Measurements from ENCODE around the gene N4BP2L1. TPM values are rescaled to one million over a fixed set of nuclear protein-coding genes. Genes with fewer than 3 reads are reported as not detected.

The N4BP2L1 gene
- total RNA-seq, 1 donor from 2014 or later: 19.2 TPM

DNA sequence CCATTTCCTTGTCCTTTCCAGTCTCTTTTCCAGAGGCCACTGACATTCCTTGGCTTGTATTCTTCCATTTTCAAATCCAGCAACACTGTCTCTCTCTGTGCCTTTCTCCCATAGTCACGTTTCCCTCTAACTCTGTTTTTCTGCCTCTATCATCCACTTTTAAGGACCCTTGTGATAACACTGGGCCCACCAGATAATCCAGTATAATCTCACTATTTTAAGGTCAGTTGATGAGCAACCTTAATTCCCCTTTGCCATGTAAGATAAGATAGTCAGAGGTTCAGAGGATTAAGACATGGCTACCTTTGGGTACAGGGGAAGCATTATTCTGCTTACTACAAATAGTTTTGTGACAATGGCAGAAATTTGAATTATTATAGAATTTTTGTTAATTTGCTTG lies 45.7 kb upstream of the N4BP2L1 start:
- Histone ChIP-seq H3K4me3 (no peak overlapping the region), H3K27me3 (no peaks in the 10 kb centered on the region), H3K36me3 (no peaks in the 10 kb centered on the region), H3K27ac (no peak overlapping the region), H3K9me3 (no peaks in the 10 kb centered on the region), H3K4me1 (no peaks in the 10 kb centered on the region)
- DNase-seq (ENCODE audit: extremely low spot score in 2 of 2): no peak
- intact Hi-C loops (cut with DNase I): no loop called here
- no peak for TF ChIP-seq POLR2AphosphoS5 (IDR thresholded peaks at IDR 0.05; ENCODE audit: insufficient read depth in 1 of 2, low read depth in 1 of 2)
- TF ChIP-seq POLR2A (IDR thresholded peaks at IDR 0.05): no peak
- TF ChIP-seq, protein P1, sequence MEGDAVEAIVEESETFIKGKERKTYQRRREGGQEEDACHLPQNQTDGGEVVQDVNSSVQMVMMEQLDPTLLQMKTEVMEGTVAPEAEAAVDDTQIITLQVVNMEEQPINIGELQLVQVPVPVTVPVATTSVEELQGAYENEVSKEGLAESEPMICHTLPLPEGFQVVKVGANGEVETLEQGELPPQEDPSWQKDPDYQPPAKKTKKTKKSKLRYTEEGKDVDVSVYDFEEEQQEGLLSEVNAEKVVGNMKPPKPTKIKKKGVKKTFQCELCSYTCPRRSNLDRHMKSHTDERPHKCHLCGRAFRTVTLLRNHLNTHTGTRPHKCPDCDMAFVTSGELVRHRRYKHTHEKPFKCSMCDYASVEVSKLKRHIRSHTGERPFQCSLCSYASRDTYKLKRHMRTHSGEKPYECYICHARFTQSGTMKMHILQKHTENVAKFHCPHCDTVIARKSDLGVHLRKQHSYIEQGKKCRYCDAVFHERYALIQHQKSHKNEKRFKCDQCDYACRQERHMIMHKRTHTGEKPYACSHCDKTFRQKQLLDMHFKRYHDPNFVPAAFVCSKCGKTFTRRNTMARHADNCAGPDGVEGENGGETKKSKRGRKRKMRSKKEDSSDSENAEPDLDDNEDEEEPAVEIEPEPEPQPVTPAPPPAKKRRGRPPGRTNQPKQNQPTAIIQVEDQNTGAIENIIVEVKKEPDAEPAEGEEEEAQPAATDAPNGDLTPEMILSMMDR (IDR thresholded peaks at IDR 0.05): no peak

DNA sequence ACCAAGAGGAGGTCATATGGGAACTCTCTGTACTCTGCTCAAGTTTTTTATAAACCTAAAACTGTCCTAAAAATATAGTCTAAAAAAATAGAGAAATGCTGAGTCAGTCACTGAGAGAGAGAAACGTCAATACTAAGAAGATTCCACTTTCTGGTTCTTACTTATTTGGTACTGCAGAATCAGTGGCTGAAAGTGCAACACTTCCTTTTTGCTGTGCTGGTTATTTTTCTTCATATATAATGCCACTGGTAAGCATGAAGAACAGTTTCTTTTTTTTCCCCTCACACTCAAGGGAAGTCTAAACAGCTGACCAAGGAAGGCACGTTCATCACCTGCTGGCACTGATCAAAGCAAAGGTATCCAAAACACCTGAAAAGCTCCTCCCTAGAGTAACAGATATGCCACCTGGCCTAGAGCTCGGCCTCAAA lies 44.3 kb upstream of the N4BP2L1 start:
- DNase-seq (ENCODE audit: extremely low spot score in 2 of 2): no peak
- peak overlapping the region; percentile 52 for H3K27ac ChIP-seq
- no peak overlapping the region for H3K4me3 ChIP-seq
- no peaks in the 10 kb centered on the region for H3K4me1 ChIP-seq
- TF ChIP-seq, protein P1 (IDR thresholded peaks at IDR 0.05): no peak
- no peak for TF ChIP-seq POLR2AphosphoS5 (IDR thresholded peaks at IDR 0.05; ENCODE audit: insufficient read depth in 1 of 2, low read depth in 1 of 2)
- TF ChIP-seq POLR2A (IDR thresholded peaks at IDR 0.05): no peak
- H3K36me3 ChIP-seq: no peaks in the 10 kb centered on the region
- no peaks in the 10 kb centered on the region for H3K9me3 ChIP-seq
- intact Hi-C loops (cut with DNase I): no loop called here
- H3K27me3 ChIP-seq: no peaks in the 10 kb centered on the region

DNA sequence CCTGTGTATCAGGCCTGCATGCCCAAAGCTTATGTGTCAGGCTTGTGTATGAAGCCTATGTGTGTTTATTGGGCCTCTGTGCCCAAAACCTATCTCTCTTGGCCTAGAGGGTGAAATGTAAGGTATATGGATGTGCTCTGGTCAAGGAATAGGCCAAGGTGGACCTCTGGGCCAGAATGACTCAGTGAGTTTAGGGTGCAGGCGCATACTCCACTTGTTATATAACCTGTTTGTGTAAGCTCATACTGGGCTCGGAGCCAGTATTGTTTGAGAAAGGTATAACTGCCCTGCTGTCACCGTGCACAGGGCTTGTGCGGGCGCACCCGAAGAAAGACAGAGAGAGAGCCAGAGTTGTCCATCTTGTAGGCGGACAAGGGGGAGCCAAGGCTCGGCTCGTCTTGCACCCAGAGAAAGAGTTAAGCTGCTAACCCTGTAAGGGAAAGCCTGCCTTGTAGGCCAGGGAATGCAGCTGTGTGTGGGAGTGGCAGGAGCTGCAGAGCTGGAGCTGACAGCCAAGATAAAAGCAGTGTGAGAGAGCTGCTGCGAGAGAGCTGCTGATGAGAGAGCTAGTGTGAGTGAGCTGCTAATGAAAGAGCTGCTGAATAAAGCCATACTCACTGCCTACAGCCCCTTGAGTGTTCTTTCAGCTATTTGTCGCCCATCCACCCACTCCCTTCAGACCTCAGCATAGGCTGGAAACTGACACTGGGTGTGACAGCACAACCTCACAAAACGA lies 43.4 kb upstream of the N4BP2L1 start:
- Histone ChIP-seq H3K9me3 (no peaks in the 10 kb centered on the region), H3K4me3 (no peak overlapping the region), H3K27me3 (no peaks in the 10 kb centered on the region), H3K4me1 (no peaks in the 10 kb centered on the region), H3K36me3 (no peaks in the 10 kb centered on the region), H3K27ac (peak overlapping the region; percentile 52)
- intact Hi-C loops (cut with DNase I): no loop called here
- TF ChIP-seq POLR2A (IDR thresholded peaks at IDR 0.05) (no peak), POLR2AphosphoS5 (IDR thresholded peaks at IDR 0.05; ENCODE audit: insufficient read depth in 1 of 2, low read depth in 1 of 2) (no peak)
- TF ChIP-seq, protein P1 (IDR thresholded peaks at IDR 0.05): no peak
- no peak for DNase-seq (ENCODE audit: extremely low spot score in 2 of 2)

DNA sequence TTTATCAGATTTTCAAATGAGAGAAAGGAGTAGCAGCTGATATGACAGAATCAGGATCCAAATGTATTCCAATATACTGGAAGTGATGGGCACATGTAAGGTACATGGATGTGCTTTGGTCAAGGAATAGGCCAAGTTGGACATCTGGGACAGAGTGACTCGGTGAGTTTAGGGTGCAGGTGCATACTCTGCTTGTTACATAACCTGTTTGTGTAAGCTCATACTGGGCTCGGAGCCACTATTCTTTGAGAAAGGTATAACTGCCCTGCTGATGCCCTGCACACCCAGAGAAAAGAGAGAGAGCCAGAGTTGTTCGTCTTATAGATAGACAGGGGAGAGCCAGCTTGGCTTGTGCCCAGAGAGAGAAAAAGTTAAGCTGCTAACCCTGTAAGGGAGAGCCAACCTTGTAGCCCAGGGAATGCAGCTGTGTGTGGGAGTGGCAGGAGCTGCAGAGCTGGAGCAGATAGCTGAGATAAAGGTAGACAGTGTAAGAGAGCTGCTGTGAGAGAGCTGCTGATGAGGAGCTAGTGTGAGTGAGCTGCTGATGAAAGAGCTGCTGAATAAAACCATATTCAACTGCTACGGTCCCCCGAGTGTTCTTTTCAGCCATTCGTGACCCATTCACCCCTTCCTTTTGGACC lies 40.7 kb upstream of the N4BP2L1 start:
- intact Hi-C loops (cut with DNase I): no loop called here
- no peaks in the 10 kb centered on the region for H3K4me1 ChIP-seq

More for the DNA sequence above, 40.7 kb upstream of the N4BP2L1 start:
- H3K27me3 ChIP-seq: no peaks in the 10 kb centered on the region
- H3K4me3 ChIP-seq: no peak overlapping the region
- no peak overlapping the region for H3K27ac ChIP-seq
- TF ChIP-seq POLR2AphosphoS5 (IDR thresholded peaks at IDR 0.05; ENCODE audit: insufficient read depth in 1 of 2, low read depth in 1 of 2): no peak
- no peak for TF ChIP-seq POLR2A (IDR thresholded peaks at IDR 0.05)
- TF ChIP-seq, protein P1 (IDR thresholded peaks at IDR 0.05): no peak
- H3K9me3 ChIP-seq: no peaks in the 10 kb centered on the region
- no peak for DNase-seq (ENCODE audit: extremely low spot score in 2 of 2)
- no peaks in the 10 kb centered on the region for H3K36me3 ChIP-seq
